Fibroblast of skin of left biceps (primary cell): ENCODE measurements around the gene STAT3.
"Not testable (repeated sequence)": the region's sequence is repeated elsewhere in the genome, so short reads cannot be mapped to it uniquely, and the experiment has no call there.

Experiments used
- DNase-seq, 2 experiments: peaks; one replicate each; pipeline ENCODE4 v3.0.0-alpha.2; 2013; ENCODE audit warnings: low read depth in 2 of 2

Gene STAT3

GRCh38 chr17:42409523-42410318 lies 21.5 kb upstream of the STAT3 start:
- no peak for DNase-seq

- no peak for DNase-seq
Measured at GRCh38 chr17:42408061-42408460, 19.8 kb upstream of the STAT3 start.

GRCh38 chr17:42407289-42407836 lies 19.1 kb upstream of the STAT3 start:
- no peak for DNase-seq

GRCh38 chr17:42406615-42407288 lies 18.5 kb upstream of the STAT3 start:
- no peak for DNase-seq

GRCh38 chr17:42405963-42406495 lies 17.8 kb upstream of the STAT3 start:
- no peak for DNase-seq

- no peak for DNase-seq
Measured at GRCh38 chr17:42405076-42405475, 16.8 kb upstream of the STAT3 start.

- no peak for DNase-seq
Measured at GRCh38 chr17:42404326-42405055, 16.2 kb upstream of the STAT3 start.

- no peak for DNase-seq
Measured at GRCh38 chr17:42403150-42403549, 14.9 kb upstream of the STAT3 start.

GRCh38 chr17:42402117-42402516 lies 13.9 kb upstream of the STAT3 start:
- no peak for DNase-seq

- not testable (repeated sequence) for DNase-seq
Measured at GRCh38 chr17:42400844-42401375, 12.7 kb upstream of the STAT3 start.

GRCh38 chr17:42399948-42400843 lies 12.0 kb upstream of the STAT3 start:
- no peak for DNase-seq

- no peak for DNase-seq
Measured at GRCh38 chr17:42399121-42399520, 10.9 kb upstream of the STAT3 start.

GRCh38 chr17:42395601-42396000 lies 7.4 kb upstream of the STAT3 start:
- DNase-seq, result not testable (repeated sequence)

GRCh38 chr17:42394838-42395237 lies 6.6 kb upstream of the STAT3 start:
- DNase-seq, result no peak

- DNase-seq, result no peak
Measured at GRCh38 chr17:42392692-42393415, 4.6 kb upstream of the STAT3 start.

GRCh38 chr17:42391439-42391838 lies 3.2 kb upstream of the STAT3 start:
- DNase-seq, result not testable (repeated sequence)

GRCh38 chr17:42389899-42390298 lies 1.7 kb upstream of the STAT3 start:
- no peak for DNase-seq

GRCh38 chr17:42389135-42389417 lies 834 bp upstream of the STAT3 start:
- DNase-seq, result no peak

GRCh38 chr17:42387661-42388380 lies 421 bp downstream of the STAT3 start:
- no peak for DNase-seq
